HFFc6 (cell line): ENCODE results near the gene HLA-DRA. TPM values are rescaled to one million over a fixed set of nuclear protein-coding genes. Genes with fewer than 3 reads are reported as not detected.

Experiments
- DNase-seq: peaks from one replicate; pipeline ENCODE4 v3.0.0-alpha.2; 2018
- H3K27ac Mint-ChIP-seq: 2 replicates; pipeline ENCODE4 v1.8.0; 2020; ENCODE audit warnings: mild to moderate bottlenecking, mixed read lengths
- H3K27me3 Mint-ChIP-seq: 2 replicates; pipeline ENCODE4 v1.8.0; 2021; ENCODE audit warnings: mild to moderate bottlenecking, moderate library complexity, mixed read lengths; ENCODE audit not compliant: insufficient read depth
- H3K36me3 Mint-ChIP-seq: 2 replicates; pipeline ENCODE4 v1.8.0; 2021; ENCODE audit warnings: low read depth, mixed read lengths
- H3K4me1 Mint-ChIP-seq: 2 replicates; pipeline ENCODE4 v1.8.0; 2020; ENCODE audit warnings: low read depth, mixed read lengths
- H3K4me3 Mint-ChIP-seq: 2 replicates; pipeline ENCODE4 v1.8.0; 2020; ENCODE audit warnings: mild to moderate bottlenecking, moderate library complexity, mixed read lengths
- H3K9me3 Mint-ChIP-seq: 2 replicates; pipeline ENCODE4 v1.8.0; 2020; ENCODE audit warnings: mild to moderate bottlenecking, mixed read lengths
- total RNA-seq, 6 experiments: library from RNA; stranded (reverse); fragmentation: NEBNext Ultra II Directional; extraction: Animal tissue kit (Norgen Biotek cat#: 25700); gene quantifications; 2 replicates in 1 of 6; 3 replicates in 5 of 6; pipeline ENCODE4 v1.2.3, GENCODE V29; 2021
- TF ChIP-seq, protein P1 (sequence below): fragments of 200-600 bp; sonication (generic); IDR thresholded peaks from 2 replicates; pipeline ENCODE4 v1.5.0; 2021; ENCODE audit warnings: antibody characterized with exemption, mild to moderate bottlenecking

Gene HLA-DRA
- total RNA-seq, 6 experiments from 2014 or later: not detected

GRCh38 chr6:32424589-32425300 is 14.9 kb upstream of the HLA-DRA start:
- peak; percentile 9 for DNase-seq
- H3K4me1 Mint-ChIP-seq: peaks cover 7% of the 10 kb centered on the region; the same call in 1 of the 2 replicates
- TF ChIP-seq, protein P1, sequence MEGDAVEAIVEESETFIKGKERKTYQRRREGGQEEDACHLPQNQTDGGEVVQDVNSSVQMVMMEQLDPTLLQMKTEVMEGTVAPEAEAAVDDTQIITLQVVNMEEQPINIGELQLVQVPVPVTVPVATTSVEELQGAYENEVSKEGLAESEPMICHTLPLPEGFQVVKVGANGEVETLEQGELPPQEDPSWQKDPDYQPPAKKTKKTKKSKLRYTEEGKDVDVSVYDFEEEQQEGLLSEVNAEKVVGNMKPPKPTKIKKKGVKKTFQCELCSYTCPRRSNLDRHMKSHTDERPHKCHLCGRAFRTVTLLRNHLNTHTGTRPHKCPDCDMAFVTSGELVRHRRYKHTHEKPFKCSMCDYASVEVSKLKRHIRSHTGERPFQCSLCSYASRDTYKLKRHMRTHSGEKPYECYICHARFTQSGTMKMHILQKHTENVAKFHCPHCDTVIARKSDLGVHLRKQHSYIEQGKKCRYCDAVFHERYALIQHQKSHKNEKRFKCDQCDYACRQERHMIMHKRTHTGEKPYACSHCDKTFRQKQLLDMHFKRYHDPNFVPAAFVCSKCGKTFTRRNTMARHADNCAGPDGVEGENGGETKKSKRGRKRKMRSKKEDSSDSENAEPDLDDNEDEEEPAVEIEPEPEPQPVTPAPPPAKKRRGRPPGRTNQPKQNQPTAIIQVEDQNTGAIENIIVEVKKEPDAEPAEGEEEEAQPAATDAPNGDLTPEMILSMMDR: no peak
- H3K36me3 Mint-ChIP-seq: no peaks in the 10 kb centered on the region
- H3K9me3 Mint-ChIP-seq: no peaks in the 10 kb centered on the region
- H3K27me3 Mint-ChIP-seq: peaks cover 9% of the 10 kb centered on the region
- H3K4me3 Mint-ChIP-seq: no peak overlapping the region
- H3K27ac Mint-ChIP-seq: no peak overlapping the region

DNA sequence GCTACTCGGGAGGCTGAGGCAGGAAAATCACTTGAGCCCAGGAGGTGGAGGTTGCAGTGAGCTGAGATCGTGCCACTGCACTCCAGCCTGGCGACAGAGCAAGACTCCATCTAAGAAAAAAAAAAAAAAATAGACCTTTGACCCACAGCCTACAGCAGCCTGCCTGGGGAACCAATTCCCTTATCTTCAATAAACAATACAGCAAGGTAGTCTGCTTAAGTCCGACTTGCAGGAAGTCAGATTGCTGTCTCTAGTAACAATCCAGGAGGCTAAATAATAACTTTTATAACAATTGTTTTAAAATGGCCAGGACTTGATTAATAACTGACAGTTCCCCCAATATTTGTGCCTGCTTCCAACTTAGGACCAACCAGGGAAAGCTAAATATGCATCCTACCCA is 13.3 kb upstream of the HLA-DRA start:
- Mint-ChIP-seq H3K4me1 (peaks cover 7% of the 10 kb centered on the region; the same call in 1 of the 2 replicates), H3K4me3 (no peak overlapping the region), H3K9me3 (no peaks in the 10 kb centered on the region), H3K36me3 (no peaks in the 10 kb centered on the region), H3K27me3 (peaks cover 4% of the 10 kb centered on the region), H3K27ac (no peak overlapping the region)
- DNase-seq: no peak
- TF ChIP-seq, protein P1: no peak

DNA sequence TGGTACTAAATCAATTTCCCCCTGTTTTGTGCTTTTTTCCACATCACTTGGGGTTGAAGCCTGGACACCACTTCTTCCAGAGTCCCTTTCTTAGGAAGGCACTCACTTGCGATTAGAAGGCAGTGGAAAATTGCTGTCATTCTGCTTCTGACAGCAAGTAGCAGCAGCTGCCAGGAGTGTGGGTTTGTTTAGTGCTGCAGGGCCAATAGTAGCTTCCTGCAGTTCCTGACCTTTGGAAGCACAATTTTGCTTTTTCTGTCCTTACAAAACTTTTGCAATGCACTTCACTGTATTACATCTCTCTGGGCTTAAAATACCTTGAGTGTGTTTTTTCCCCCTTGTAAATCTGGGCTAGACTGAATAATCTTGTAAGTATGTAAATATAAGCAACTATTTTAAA is 12.5 kb upstream of the HLA-DRA start:
- TF ChIP-seq, protein P1: no peak
- Mint-ChIP-seq H3K9me3 (no peaks in the 10 kb centered on the region), H3K4me1 (peaks cover 7% of the 10 kb centered on the region; the same call in 1 of the 2 replicates), H3K4me3 (no peak overlapping the region), H3K27me3 (peaks cover 4% of the 10 kb centered on the region), H3K27ac (no peak overlapping the region), H3K36me3 (no peaks in the 10 kb centered on the region)
- no peak for DNase-seq

DNA sequence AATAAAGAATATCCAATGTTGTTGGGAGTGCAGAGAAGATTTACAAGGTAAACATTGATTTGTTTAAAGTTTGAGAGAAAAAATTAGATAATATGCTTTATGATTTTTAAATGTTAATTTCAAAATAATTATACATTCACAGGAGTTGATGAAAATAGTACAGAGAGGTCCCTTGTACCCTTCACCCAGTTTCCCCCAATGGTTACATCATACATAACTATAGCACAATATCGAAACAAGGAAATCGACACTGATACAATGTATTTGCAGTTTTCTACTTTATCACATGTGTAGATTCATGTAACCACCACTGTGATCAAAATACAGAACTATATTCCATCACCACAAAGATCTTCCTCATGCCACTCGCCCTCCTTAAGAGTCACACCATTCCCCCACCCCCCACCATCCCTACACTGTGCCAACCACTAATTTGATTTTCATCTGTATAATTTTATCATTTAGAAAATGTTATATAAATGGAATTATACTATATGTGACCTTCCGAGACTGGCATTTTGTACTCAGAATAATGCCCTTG is 11.7 kb upstream of the HLA-DRA start:
- Mint-ChIP-seq H3K27me3 (peaks cover 4% of the 10 kb centered on the region), H3K36me3 (no peaks in the 10 kb centered on the region), H3K27ac (no peak overlapping the region), H3K4me3 (no peak overlapping the region), H3K4me1 (peaks cover 7% of the 10 kb centered on the region; the same call in 1 of the 2 replicates), H3K9me3 (no peaks in the 10 kb centered on the region)
- no peak for DNase-seq
- TF ChIP-seq, protein P1: no peak

DNA sequence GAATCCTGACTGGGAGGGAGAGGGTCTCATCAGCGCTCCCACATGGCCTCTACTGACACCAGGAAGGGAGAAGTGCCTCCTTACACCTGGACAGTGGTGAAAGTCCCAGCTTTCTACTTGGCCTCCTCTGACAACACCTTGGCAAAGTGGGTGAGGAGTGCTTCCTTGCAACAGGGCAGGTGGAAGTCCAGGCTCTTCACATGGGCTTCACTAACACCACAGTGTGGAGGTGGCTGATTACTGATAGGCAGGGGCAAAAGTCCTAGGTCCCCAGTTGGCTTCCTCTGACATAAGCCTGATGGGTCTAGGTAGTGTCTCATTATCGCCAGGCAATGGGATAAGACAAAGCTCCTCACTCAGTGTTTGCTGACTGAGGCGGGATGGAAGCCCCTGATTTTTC is 9.5 kb upstream of the HLA-DRA start:
- H3K4me3 Mint-ChIP-seq: no peak overlapping the region
- TF ChIP-seq, protein P1: no peak
- H3K9me3 Mint-ChIP-seq: no peaks in the 10 kb centered on the region
- no peaks in the 10 kb centered on the region for H3K36me3 Mint-ChIP-seq
- H3K27ac Mint-ChIP-seq: no peak overlapping the region
- DNase-seq: no peak
- H3K4me1 Mint-ChIP-seq: no peaks in the 10 kb centered on the region
- H3K27me3 Mint-ChIP-seq: peaks cover 7% of the 10 kb centered on the region; the same call in 1 of the 2 replicates
